Suppressor macrophage treated with lipopolysaccharide for 1 hour (primary cell): Measurements from ENCODE around the gene MYO5B.

Experiments used
- DNase-seq, 3 donors: peaks; one replicate each; pipeline ENCODE4 v3.0.0-alpha.2; 2020 to 2022

MYO5B gene

GRCh38 chr18:49778826-49779465, 416.0 kb downstream of the MYO5B start:
- no peak for DNase-seq
